ENCODE data around the gene OCLN. TPM values are rescaled to one million over a fixed set of nuclear protein-coding genes. Genes with fewer than 3 reads are reported as not detected.

Gene OCLN
- total RNA-seq, 1 donor from 2014 or later = 15.3 TPM

DNA sequence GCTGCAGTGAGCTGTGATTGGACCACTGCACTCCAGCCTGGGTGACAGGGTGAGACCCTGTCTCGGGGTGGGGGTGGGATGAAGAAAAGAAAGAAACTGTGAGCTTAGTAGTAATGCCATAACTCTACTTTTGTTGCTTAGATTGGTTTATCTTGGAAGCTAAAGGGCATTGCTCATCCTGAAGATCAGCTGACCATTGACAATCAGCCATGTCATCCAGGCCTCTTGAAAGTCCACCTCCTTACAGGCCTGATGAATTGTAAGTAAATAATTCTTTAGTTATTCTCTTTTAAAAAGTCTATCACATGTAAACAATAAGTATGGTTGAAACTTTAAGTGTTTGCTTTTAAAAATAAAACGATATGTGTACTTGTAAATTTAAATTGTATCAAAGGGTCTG, 11.4 kb downstream of the OCLN start:
- FAIRE-seq (no peak), DNase-seq (ENCODE audit: low read depth) (no peak)
- H3K4me2 ChIP-seq (ENCODE audit: low read length) = no peak overlapping the region
- no peak overlapping the region for H2AFZ ChIP-seq (ENCODE audit: low read depth, low read length)
- no peaks in the 10 kb centered on the region for H3K27me3 ChIP-seq (ENCODE audit: insufficient read depth, low read length)
- no peaks in the 10 kb centered on the region for H3K9me3 Mint-ChIP-seq (ENCODE audit: unreplicated experiment)
- no peaks in the 10 kb centered on the region for H3K36me3 Mint-ChIP-seq (ENCODE audit: low read depth, unreplicated experiment)
- no peak overlapping the region for H3K27ac ChIP-seq (ENCODE audit: low read depth, low read length)
- peaks cover 20% of the 10 kb centered on the region for H3K4me1 ChIP-seq (ENCODE audit: insufficient read depth, low read length)
- TF ChIP-seq, protein P1, sequence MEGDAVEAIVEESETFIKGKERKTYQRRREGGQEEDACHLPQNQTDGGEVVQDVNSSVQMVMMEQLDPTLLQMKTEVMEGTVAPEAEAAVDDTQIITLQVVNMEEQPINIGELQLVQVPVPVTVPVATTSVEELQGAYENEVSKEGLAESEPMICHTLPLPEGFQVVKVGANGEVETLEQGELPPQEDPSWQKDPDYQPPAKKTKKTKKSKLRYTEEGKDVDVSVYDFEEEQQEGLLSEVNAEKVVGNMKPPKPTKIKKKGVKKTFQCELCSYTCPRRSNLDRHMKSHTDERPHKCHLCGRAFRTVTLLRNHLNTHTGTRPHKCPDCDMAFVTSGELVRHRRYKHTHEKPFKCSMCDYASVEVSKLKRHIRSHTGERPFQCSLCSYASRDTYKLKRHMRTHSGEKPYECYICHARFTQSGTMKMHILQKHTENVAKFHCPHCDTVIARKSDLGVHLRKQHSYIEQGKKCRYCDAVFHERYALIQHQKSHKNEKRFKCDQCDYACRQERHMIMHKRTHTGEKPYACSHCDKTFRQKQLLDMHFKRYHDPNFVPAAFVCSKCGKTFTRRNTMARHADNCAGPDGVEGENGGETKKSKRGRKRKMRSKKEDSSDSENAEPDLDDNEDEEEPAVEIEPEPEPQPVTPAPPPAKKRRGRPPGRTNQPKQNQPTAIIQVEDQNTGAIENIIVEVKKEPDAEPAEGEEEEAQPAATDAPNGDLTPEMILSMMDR (IDR thresholded peaks at IDR 0.05; ENCODE audit: insufficient read depth, low read depth, low read length) = no peak
- TF ChIP-seq EZH2 (IDR thresholded peaks at IDR 0.05; ENCODE audit: insufficient read depth, low read length) = no peak
- H3K4me3 Mint-ChIP-seq (ENCODE audit: unreplicated experiment) = no peak overlapping the region
- no peaks in the 10 kb centered on the region for H3K36me3 ChIP-seq (ENCODE audit: insufficient read depth, low read length)
- no peaks in the 10 kb centered on the region for H3K9me3 ChIP-seq (ENCODE audit: insufficient read depth, low read depth, low read length)
- H3K9ac ChIP-seq (ENCODE audit: low read length) = no peak overlapping the region
- no peak overlapping the region for H3K27ac Mint-ChIP-seq (ENCODE audit: unreplicated experiment)
- H3K79me2 ChIP-seq (ENCODE audit: insufficient read depth, low read length) = no peaks in the 10 kb centered on the region
- H3K27me3 Mint-ChIP-seq (ENCODE audit: low read depth, unreplicated experiment) = no peaks in the 10 kb centered on the region
- peaks cover 22% of the 10 kb centered on the region for H3K4me1 Mint-ChIP-seq (ENCODE audit: low read depth, unreplicated experiment)
- no peak overlapping the region for H3K4me3 ChIP-seq (ENCODE audit: insufficient read depth, low read depth, low read length)
- no peaks in the 10 kb centered on the region for H4K20me1 ChIP-seq (ENCODE audit: insufficient read depth, low read length)

DNA sequence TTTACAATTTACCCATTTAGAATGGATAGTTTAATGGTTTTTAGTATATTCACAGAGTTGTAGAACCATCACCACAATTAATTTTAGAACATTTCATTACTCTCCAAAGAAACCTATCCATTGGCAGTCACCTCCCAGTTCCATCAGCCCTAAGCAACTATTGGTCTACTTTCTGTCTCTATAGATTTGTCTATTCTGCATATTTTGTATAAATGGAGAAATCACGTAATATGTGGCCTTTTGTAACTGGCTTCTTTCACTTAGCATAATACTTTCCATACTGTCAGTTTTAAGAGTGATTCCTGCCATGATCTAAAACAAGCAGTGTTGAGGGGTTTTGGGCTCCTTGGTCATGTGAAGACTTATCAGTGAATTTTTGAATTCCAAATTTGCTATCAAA, 12.7 kb downstream of the OCLN start:
- no peak for DNase-seq (ENCODE audit: low read depth)
- Histone ChIP-seq H3K9me3 (ENCODE audit: insufficient read depth, low read depth, low read length) (no peaks in the 10 kb centered on the region), H2AFZ (ENCODE audit: low read depth, low read length) (no peak overlapping the region), H3K4me3 (ENCODE audit: insufficient read depth, low read depth, low read length) (no peak overlapping the region), H4K20me1 (ENCODE audit: insufficient read depth, low read length) (no peaks in the 10 kb centered on the region), H3K4me1 (ENCODE audit: insufficient read depth, low read length) (peaks cover 15% of the 10 kb centered on the region), H3K4me2 (ENCODE audit: low read length) (no peak overlapping the region), H3K36me3 (ENCODE audit: insufficient read depth, low read length) (no peaks in the 10 kb centered on the region), H3K27me3 (ENCODE audit: insufficient read depth, low read length) (no peaks in the 10 kb centered on the region), H3K27ac (ENCODE audit: low read depth, low read length) (no peak overlapping the region), H3K79me2 (ENCODE audit: insufficient read depth, low read length) (no peaks in the 10 kb centered on the region), H3K9ac (ENCODE audit: low read length) (no peak overlapping the region)
- Mint-ChIP-seq H3K9me3 (ENCODE audit: unreplicated experiment) (no peaks in the 10 kb centered on the region), H3K4me3 (ENCODE audit: unreplicated experiment) (no peak overlapping the region), H3K4me1 (ENCODE audit: low read depth, unreplicated experiment) (peaks cover 22% of the 10 kb centered on the region), H3K27me3 (ENCODE audit: low read depth, unreplicated experiment) (no peaks in the 10 kb centered on the region), H3K36me3 (ENCODE audit: low read depth, unreplicated experiment) (no peaks in the 10 kb centered on the region), H3K27ac (ENCODE audit: unreplicated experiment) (no peak overlapping the region)
- TF ChIP-seq EZH2 (IDR thresholded peaks at IDR 0.05; ENCODE audit: insufficient read depth, low read length) = no peak
- TF ChIP-seq, protein P1 (IDR thresholded peaks at IDR 0.05; ENCODE audit: insufficient read depth, low read depth, low read length) = no peak
- no peak for FAIRE-seq

DNA sequence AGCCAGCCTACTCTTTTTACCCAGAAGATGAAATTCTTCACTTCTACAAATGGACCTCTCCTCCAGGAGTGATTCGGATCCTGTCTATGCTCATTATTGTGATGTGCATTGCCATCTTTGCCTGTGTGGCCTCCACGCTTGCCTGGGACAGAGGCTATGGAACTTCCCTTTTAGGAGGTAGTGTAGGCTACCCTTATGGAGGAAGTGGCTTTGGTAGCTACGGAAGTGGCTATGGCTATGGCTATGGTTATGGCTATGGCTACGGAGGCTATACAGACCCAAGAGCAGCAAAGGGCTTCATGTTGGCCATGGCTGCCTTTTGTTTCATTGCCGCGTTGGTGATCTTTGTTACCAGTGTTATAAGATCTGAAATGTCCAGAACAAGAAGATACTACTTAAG, 16.6 kb downstream of the OCLN start:
- H2AFZ ChIP-seq (ENCODE audit: low read depth, low read length) = no peak overlapping the region
- no peaks in the 10 kb centered on the region for H4K20me1 ChIP-seq (ENCODE audit: insufficient read depth, low read length)
- H3K27me3 ChIP-seq (ENCODE audit: insufficient read depth, low read length) = no peaks in the 10 kb centered on the region
- H3K4me3 Mint-ChIP-seq (ENCODE audit: unreplicated experiment) = no peak overlapping the region
- no peaks in the 10 kb centered on the region for H3K36me3 ChIP-seq (ENCODE audit: insufficient read depth, low read length)
- H3K9me3 ChIP-seq (ENCODE audit: insufficient read depth, low read depth, low read length) = no peaks in the 10 kb centered on the region
- no peak overlapping the region for H3K9ac ChIP-seq (ENCODE audit: low read length)
- H3K4me2 ChIP-seq (ENCODE audit: low read length) = no peak overlapping the region
- peaks cover 14% of the 10 kb centered on the region for H3K4me1 ChIP-seq (ENCODE audit: insufficient read depth, low read length)
- H3K36me3 Mint-ChIP-seq (ENCODE audit: low read depth, unreplicated experiment) = no peaks in the 10 kb centered on the region
- no peak for DNase-seq (ENCODE audit: low read depth)
- H3K27ac ChIP-seq (ENCODE audit: low read depth, low read length) = no peak overlapping the region
- H3K4me3 ChIP-seq (ENCODE audit: insufficient read depth, low read depth, low read length) = no peak overlapping the region
- FAIRE-seq = no peak
- no peak overlapping the region for H3K27ac Mint-ChIP-seq (ENCODE audit: unreplicated experiment)
- no peaks in the 10 kb centered on the region for H3K9me3 Mint-ChIP-seq (ENCODE audit: unreplicated experiment)
- H3K27me3 Mint-ChIP-seq (ENCODE audit: low read depth, unreplicated experiment) = no peaks in the 10 kb centered on the region
- H3K79me2 ChIP-seq (ENCODE audit: insufficient read depth, low read length) = no peaks in the 10 kb centered on the region
- H3K4me1 Mint-ChIP-seq (ENCODE audit: low read depth, unreplicated experiment) = peaks cover 11% of the 10 kb centered on the region
- TF ChIP-seq, protein P1 (IDR thresholded peaks at IDR 0.05; ENCODE audit: insufficient read depth, low read depth, low read length) = no peak
- TF ChIP-seq EZH2 (IDR thresholded peaks at IDR 0.05; ENCODE audit: insufficient read depth, low read length) = no peak

Measured in astrocyte (in vitro differentiated cells and primary cell).